T47D (cell line): ENCODE measurements around the gene ARRDC2.
"Not testable (repeated sequence)": the region's sequence is repeated elsewhere in the genome, so short reads cannot be mapped to it uniquely, and the experiment has no call there.

Experiments
- DNase-seq, 2 experiments: peaks; one replicate each; pipeline versions ENCODE4 v3.0.0 to v3.0.0-alpha.2; 2011 to 2012; ENCODE audit warnings: low read depth in 1 of 2, low spot score in 1 of 2
- JUND ChIP-seq: IDR thresholded peaks from 2 replicates; pipeline ENCODE4 v1.6.1; 2012; ENCODE audit warnings: low read depth
- in situ Hi-C: cut with HindIII; loops from 2 replicates; pipeline ENCODE4 v1.10.0; 2016; ENCODE audit warnings: low sequenced_read_pairs, low pct_unique_long_range_greater_than_20kb

ARRDC2 gene

GRCh38 chr19:17975032-17975431 lies 32.9 kb upstream of the ARRDC2 start:
- in situ Hi-C loops = no loop called here
- no peak for DNase-seq
- no peak for TF ChIP-seq JUND

- no peak for TF ChIP-seq JUND
- no peak for DNase-seq
- in situ Hi-C loops = no loop called here
Observed at GRCh38 chr19:17977021-17977420, 30.9 kb upstream of the ARRDC2 start.

GRCh38 chr19:17977488-17977887 lies 30.5 kb upstream of the ARRDC2 start:
- no peak for DNase-seq
- TF ChIP-seq JUND = no peak
- in situ Hi-C loops = no loop called here

GRCh38 chr19:17981611-17982010 lies 26.4 kb upstream of the ARRDC2 start:
- no peak for DNase-seq
- in situ Hi-C loops = no loop called here
- no peak for TF ChIP-seq JUND

- in situ Hi-C loops = no loop called here
- no peak for TF ChIP-seq JUND
- DNase-seq = no peak
Observed at GRCh38 chr19:17982430-17982829, 25.5 kb upstream of the ARRDC2 start.

GRCh38 chr19:17985037-17985818 lies 22.7 kb upstream of the ARRDC2 start:
- no peak for TF ChIP-seq JUND
- in situ Hi-C loops = no loop called here
- DNase-seq = peak in 1 of 2 experiments; percentile 16

GRCh38 chr19:17986569-17986968 lies 21.4 kb upstream of the ARRDC2 start:
- DNase-seq, in situ Hi-C loops: not testable (repeated sequence)

GRCh38 chr19:17988161-17988560 lies 19.8 kb upstream of the ARRDC2 start:
- in situ Hi-C loops = no loop called here
- TF ChIP-seq JUND = no peak
- DNase-seq = no peak

- in situ Hi-C loops = no loop called here
- DNase-seq = no peak
- no peak for TF ChIP-seq JUND
Observed at GRCh38 chr19:17989425-17990094, 18.4 kb upstream of the ARRDC2 start.

- no peak for TF ChIP-seq JUND
- peak; percentile 70 to 75 for DNase-seq
- in situ Hi-C loops = no loop called here
Observed at GRCh38 chr19:17993076-17993813, 14.7 kb upstream of the ARRDC2 start.

- TF ChIP-seq JUND = no peak
- peak; percentile 71 to 76 for DNase-seq
- in situ Hi-C loops = no loop called here
Observed at GRCh38 chr19:17996826-17997316, 11.1 kb upstream of the ARRDC2 start.

GRCh38 chr19:17997969-17998826 lies 9.8 kb upstream of the ARRDC2 start:
- no peak for DNase-seq
- in situ Hi-C loops = no loop called here
- no peak for TF ChIP-seq JUND
